ENCODE results near the gene TRPV5. TPM values are rescaled to one million over a fixed set of nuclear protein-coding genes. Genes with fewer than 3 reads are reported as not detected.

TRPV5 gene
- total RNA-seq, 1 donor from 2014 or later: not detected

GRCh38 chr7:142884286-142884640 lies 49.3 kb downstream of the TRPV5 start:
- Mint-ChIP-seq H3K9me3 (no peaks in the 10 kb centered on the region), H3K27me3 (peaks cover 9% of the 10 kb centered on the region), H3K36me3 (no peaks in the 10 kb centered on the region), H3K4me3 (no peak overlapping the region), H3K27ac (no peak overlapping the region), H3K4me1 (ENCODE audit: unreplicated experiment) (peaks cover 5% of the 10 kb centered on the region)
- DNase-seq (ENCODE audit: extremely low spot score, unreplicated experiment): peak; percentile 22
- no peak for TF ChIP-seq CTCF (conservative IDR thresholded peaks at IDR 0.05)

- Mint-ChIP-seq H3K27ac (no peak overlapping the region), H3K9me3 (no peaks in the 10 kb centered on the region), H3K36me3 (no peaks in the 10 kb centered on the region), H3K4me3 (no peak overlapping the region), H3K4me1 (ENCODE audit: unreplicated experiment) (peaks cover 3% of the 10 kb centered on the region), H3K27me3 (peaks cover 13% of the 10 kb centered on the region)
- DNase-seq (ENCODE audit: extremely low spot score, unreplicated experiment): no peak
- TF ChIP-seq CTCF (conservative IDR thresholded peaks at IDR 0.05): no peak
These were observed 49.8 kb downstream of the TRPV5 start for GRCh38 chr7:142883571-142884285.

- no peak overlapping the region for H3K4me3 Mint-ChIP-seq
These were observed 50.4 kb downstream of the TRPV5 start for GRCh38 chr7:142883145-142883544.

GRCh38 chr7:142882338-142882678 lies 51.2 kb downstream of the TRPV5 start:
- Mint-ChIP-seq H3K27ac (no peak overlapping the region), H3K27me3 (peaks cover 13% of the 10 kb centered on the region), H3K9me3 (no peaks in the 10 kb centered on the region), H3K36me3 (no peaks in the 10 kb centered on the region), H3K4me1 (ENCODE audit: unreplicated experiment) (peaks cover 3% of the 10 kb centered on the region), H3K4me3 (no peak overlapping the region)
- no peak for TF ChIP-seq CTCF (conservative IDR thresholded peaks at IDR 0.05)
- no peak for DNase-seq (ENCODE audit: extremely low spot score, unreplicated experiment)

More at GRCh38 chr7:142883145-142883544, 50.4 kb downstream of the TRPV5 start:
- Mint-ChIP-seq H3K27ac (no peak overlapping the region), H3K9me3 (no peaks in the 10 kb centered on the region), H3K4me1 (ENCODE audit: unreplicated experiment) (peaks cover 3% of the 10 kb centered on the region), H3K27me3 (peaks cover 13% of the 10 kb centered on the region), H3K36me3 (no peaks in the 10 kb centered on the region)
- no peak for DNase-seq (ENCODE audit: extremely low spot score, unreplicated experiment)
- TF ChIP-seq CTCF (conservative IDR thresholded peaks at IDR 0.05): no peak

- Mint-ChIP-seq H3K36me3 (no peaks in the 10 kb centered on the region), H3K27me3 (peaks cover 13% of the 10 kb centered on the region), H3K4me3 (no peak overlapping the region), H3K4me1 (ENCODE audit: unreplicated experiment) (peaks cover 3% of the 10 kb centered on the region), H3K9me3 (no peaks in the 10 kb centered on the region), H3K27ac (no peak overlapping the region)
- TF ChIP-seq CTCF (conservative IDR thresholded peaks at IDR 0.05): no peak
- DNase-seq (ENCODE audit: extremely low spot score, unreplicated experiment): no peak
These were observed 51.8 kb downstream of the TRPV5 start for GRCh38 chr7:142881586-142882337.

Data from type B pancreatic cell (in vitro differentiated cells).